ENCODE results near the gene OAS1.

GRCh38 chr12:112878488-112878887 lies 28.3 kb upstream of the OAS1 start:
- TF ChIP-seq POLR2AphosphoS5 (IDR thresholded peaks at IDR 0.05; ENCODE audit: low read depth, low read length): no peak
- no peak for TF ChIP-seq POLR2A (IDR thresholded peaks at IDR 0.05; ENCODE audit: low read depth, low read length)
- no peak for TF ChIP-seq TAF1 (IDR thresholded peaks at IDR 0.05; ENCODE audit: low read depth, low read length)
